ENCODE measurements around the gene KRTAP2-3.

GRCh38 chr17:41042953-41043352, 17.0 kb downstream of the KRTAP2-3 start:
- TF ChIP-seq POLR2A (IDR thresholded peaks at IDR 0.05; ENCODE audit: borderline replicate concordance, extremely low read depth, insufficient read depth, insufficient read length) (no peak), CTCF (IDR thresholded peaks at IDR 0.05 in 2 of 3, conservative IDR thresholded peaks at IDR 0.05 in 1 of 3; ENCODE audit: borderline replicate concordance in 1 of 3, insufficient read depth in 1 of 3, low read depth in 2 of 3, low read length in 2 of 3) (no peak), POLR2AphosphoS5 (IDR thresholded peaks at IDR 0.05; ENCODE audit: low read depth, low read length) (no peak), MAX (IDR thresholded peaks at IDR 0.05) (no peak), ATF3 (IDR thresholded peaks at IDR 0.05) (no peak), EZH2 (IDR thresholded peaks at IDR 0.05) (no peak), SRF (IDR thresholded peaks at IDR 0.05; ENCODE audit: low read depth) (no peak), YY1 (IDR thresholded peaks at IDR 0.05; ENCODE audit: extremely low read depth, insufficient replicate concordance, low read depth, low read length) (no peak), RAD21 (IDR thresholded peaks at IDR 0.05; ENCODE audit: low read depth) (no peak), SIN3A (IDR thresholded peaks at IDR 0.05; ENCODE audit: low read depth) (no peak), REST (IDR thresholded peaks at IDR 0.05; ENCODE audit: low read depth) (no peak)

Measured in HCT116 (cell line).